Astrocyte (in vitro differentiated cells and primary cell): ENCODE data around the gene THADA. TPM values are rescaled to one million over a fixed set of nuclear protein-coding genes. Genes with fewer than 3 reads are reported as not detected.

Source experiments
- DNase-seq: peaks from one replicate; pipeline ENCODE4 v3.0.0-alpha.2; 2010; ENCODE audit warnings: low read depth
- FAIRE-seq: peaks from 2 replicates; lab custom pipeline; 2011; peaks lifted over from hg19 to GRCh38; lab: Jason Lieb, UNC
- H2AFZ ChIP-seq: 2 replicates; pipeline ENCODE4 v1.6.0; 2012; ENCODE audit warnings: low read depth, low read length, inconsistent platforms
- H3K27ac ChIP-seq: 2 replicates; pipeline ENCODE4 v1.5.1; 2011; ENCODE audit warnings: low read depth, low read length, inconsistent platforms
- H3K27me3 ChIP-seq: 2 replicates; pipeline ENCODE4 v1.6.0; 2011; ENCODE audit warnings: low read length, inconsistent platforms; ENCODE audit not compliant: insufficient read depth
- H3K36me3 ChIP-seq: 2 replicates; pipeline ENCODE4 v1.5.1; 2011; ENCODE audit warnings: low read length, inconsistent platforms; ENCODE audit not compliant: insufficient read depth
- H3K4me1 ChIP-seq: 2 replicates; pipeline ENCODE4 v1.5.1; 2011; ENCODE audit warnings: low read length, inconsistent platforms; ENCODE audit not compliant: insufficient read depth
- H3K4me2 ChIP-seq: 2 replicates; pipeline ENCODE4 v1.6.0; 2012; ENCODE audit warnings: low read length, inconsistent platforms
- H3K4me3 ChIP-seq: 2 replicates; pipeline ENCODE4 v1.5.1; 2011; ENCODE audit warnings: low read depth, mild to moderate bottlenecking, low read length, inconsistent platforms; ENCODE audit not compliant: insufficient read depth
- H3K79me2 ChIP-seq: 2 replicates; pipeline ENCODE4 v1.6.0; 2012; ENCODE audit warnings: mild to moderate bottlenecking, low read length, inconsistent platforms; ENCODE audit not compliant: insufficient read depth
- H3K9ac ChIP-seq: 2 replicates; pipeline ENCODE4 v1.6.0; 2012; ENCODE audit warnings: mild to moderate bottlenecking, low read length, inconsistent platforms
- H3K9me3 ChIP-seq: 2 replicates; pipeline ENCODE4 v1.5.1; 2012; ENCODE audit warnings: low read depth, mild to moderate bottlenecking, low read length, inconsistent platforms; ENCODE audit not compliant: insufficient read depth
- H4K20me1 ChIP-seq: 2 replicates; pipeline ENCODE4 v1.6.0; 2012; ENCODE audit warnings: low read length, inconsistent platforms; ENCODE audit not compliant: insufficient read depth
- H3K27ac Mint-ChIP-seq: one replicate; pipeline ENCODE4 v1.8.0; 2021; ENCODE audit warnings: mild to moderate bottlenecking, mixed read lengths; ENCODE audit not compliant: unreplicated experiment
- H3K27me3 Mint-ChIP-seq: one replicate; pipeline ENCODE4 v1.8.0; 2021; ENCODE audit warnings: low read depth, mixed read lengths; ENCODE audit not compliant: unreplicated experiment
- H3K36me3 Mint-ChIP-seq: one replicate; pipeline ENCODE4 v1.8.0; 2021; ENCODE audit warnings: low read depth, mixed read lengths; ENCODE audit not compliant: unreplicated experiment
- H3K4me1 Mint-ChIP-seq: one replicate; pipeline ENCODE4 v1.8.0; 2021; ENCODE audit warnings: low read depth, mixed read lengths; ENCODE audit not compliant: unreplicated experiment
- H3K4me3 Mint-ChIP-seq: one replicate; pipeline ENCODE4 v1.8.0; 2021; ENCODE audit warnings: mild to moderate bottlenecking, moderate library complexity, mixed read lengths; ENCODE audit not compliant: unreplicated experiment
- H3K9me3 Mint-ChIP-seq: one replicate; pipeline ENCODE4 v1.8.0; 2021; ENCODE audit warnings: mild to moderate bottlenecking, mixed read lengths; ENCODE audit not compliant: unreplicated experiment
- EZH2 ChIP-seq: IDR thresholded peaks from 2 replicates; pipeline ENCODE4 v1.6.1; 2012; ENCODE audit warnings: mild to moderate bottlenecking, low read length, inconsistent platforms; ENCODE audit not compliant: insufficient read depth
- total RNA-seq: library from RNA; stranded (reverse); gene quantifications from 2 replicates; pipeline ENCODE4 v1.2.1, GENCODE V29; 2021
- TF ChIP-seq, protein P1 (sequence below): IDR thresholded peaks from 2 replicates; pipeline ENCODE4 v1.5.1; 2011; ENCODE audit warnings: low read depth, mild to moderate bottlenecking, inconsistent platforms, low read length, moderate library complexity; ENCODE audit not compliant: insufficient read depth

THADA gene
- total RNA-seq, 1 donor from 2014 or later, result 16.2 TPM

- Mint-ChIP-seq H3K9me3 (no peaks in the 10 kb centered on the region), H3K4me3 (no peak overlapping the region), H3K36me3 (peaks cover 5% of the 10 kb centered on the region), H3K27me3 (peaks cover 12% of the 10 kb centered on the region), H3K27ac (no peak overlapping the region), H3K4me1 (peaks cover 11% of the 10 kb centered on the region)
- DNase-seq, result no peak
- Histone ChIP-seq H4K20me1 (no peaks in the 10 kb centered on the region), H3K4me2 (no peak overlapping the region), H3K27me3 (no peaks in the 10 kb centered on the region), H3K79me2 (no peaks in the 10 kb centered on the region), H3K4me3 (no peak overlapping the region), H3K36me3 (no peaks in the 10 kb centered on the region), H3K27ac (no peak overlapping the region), H3K9me3 (no peaks in the 10 kb centered on the region), H2AFZ (no peak overlapping the region), H3K4me1 (peaks cover 13% of the 10 kb centered on the region), H3K9ac (no peak overlapping the region)
- FAIRE-seq, result no peak
- TF ChIP-seq, protein P1, sequence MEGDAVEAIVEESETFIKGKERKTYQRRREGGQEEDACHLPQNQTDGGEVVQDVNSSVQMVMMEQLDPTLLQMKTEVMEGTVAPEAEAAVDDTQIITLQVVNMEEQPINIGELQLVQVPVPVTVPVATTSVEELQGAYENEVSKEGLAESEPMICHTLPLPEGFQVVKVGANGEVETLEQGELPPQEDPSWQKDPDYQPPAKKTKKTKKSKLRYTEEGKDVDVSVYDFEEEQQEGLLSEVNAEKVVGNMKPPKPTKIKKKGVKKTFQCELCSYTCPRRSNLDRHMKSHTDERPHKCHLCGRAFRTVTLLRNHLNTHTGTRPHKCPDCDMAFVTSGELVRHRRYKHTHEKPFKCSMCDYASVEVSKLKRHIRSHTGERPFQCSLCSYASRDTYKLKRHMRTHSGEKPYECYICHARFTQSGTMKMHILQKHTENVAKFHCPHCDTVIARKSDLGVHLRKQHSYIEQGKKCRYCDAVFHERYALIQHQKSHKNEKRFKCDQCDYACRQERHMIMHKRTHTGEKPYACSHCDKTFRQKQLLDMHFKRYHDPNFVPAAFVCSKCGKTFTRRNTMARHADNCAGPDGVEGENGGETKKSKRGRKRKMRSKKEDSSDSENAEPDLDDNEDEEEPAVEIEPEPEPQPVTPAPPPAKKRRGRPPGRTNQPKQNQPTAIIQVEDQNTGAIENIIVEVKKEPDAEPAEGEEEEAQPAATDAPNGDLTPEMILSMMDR, result no peak
- TF ChIP-seq EZH2, result no peak
These were observed 409.0 kb downstream of the THADA start for GRCh38 chr2:43186679-43187374.

DNA sequence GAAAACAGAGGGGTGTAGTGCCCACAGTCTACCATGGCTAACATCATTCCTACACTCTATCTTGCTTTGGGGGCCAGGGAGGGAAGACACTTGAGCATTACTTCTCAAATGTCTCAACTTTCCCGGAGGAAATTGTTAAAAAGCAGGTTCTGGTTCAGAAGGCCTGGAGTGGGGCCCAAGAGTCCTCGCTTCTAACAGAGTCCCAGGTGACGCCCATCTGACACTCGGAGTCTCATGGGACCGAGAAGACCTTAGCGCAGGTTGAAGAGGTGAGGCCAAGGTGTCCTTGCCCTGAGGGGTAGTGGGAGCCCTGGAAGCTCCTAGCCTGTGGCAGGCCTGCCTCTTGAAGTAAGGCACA, 409.5 kb downstream of the THADA start:
- H3K4me1 ChIP-seq, result peaks cover 13% of the 10 kb centered on the region
- Mint-ChIP-seq H3K27ac (no peak overlapping the region), H3K9me3 (no peaks in the 10 kb centered on the region), H3K4me1 (peaks cover 11% of the 10 kb centered on the region), H3K27me3 (peaks cover 9% of the 10 kb centered on the region), H3K4me3 (no peak overlapping the region), H3K36me3 (peaks cover 5% of the 10 kb centered on the region)
- TF ChIP-seq, protein P1, result no peak
- TF ChIP-seq EZH2, result no peak
- H3K36me3 ChIP-seq, result no peaks in the 10 kb centered on the region
- H3K27ac ChIP-seq, result no peak overlapping the region
- no peak overlapping the region for H2AFZ ChIP-seq
- no peak overlapping the region for H3K9ac ChIP-seq
- H3K4me2 ChIP-seq, result no peak overlapping the region
- no peak for FAIRE-seq
- H3K9me3 ChIP-seq, result no peaks in the 10 kb centered on the region
- no peaks in the 10 kb centered on the region for H4K20me1 ChIP-seq
- no peak overlapping the region for H3K4me3 ChIP-seq
- no peak for DNase-seq
- no peaks in the 10 kb centered on the region for H3K27me3 ChIP-seq
- no peaks in the 10 kb centered on the region for H3K79me2 ChIP-seq

- Histone ChIP-seq H4K20me1 (no peaks in the 10 kb centered on the region), H3K9me3 (no peaks in the 10 kb centered on the region), H3K9ac (no peak overlapping the region), H3K27me3 (no peaks in the 10 kb centered on the region), H3K4me2 (peak overlapping the region; percentile 12), H3K79me2 (no peaks in the 10 kb centered on the region), H2AFZ (no peak overlapping the region), H3K4me1 (peaks cover 13% of the 10 kb centered on the region), H3K36me3 (no peaks in the 10 kb centered on the region), H3K4me3 (no peak overlapping the region), H3K27ac (no peak overlapping the region)
- Mint-ChIP-seq H3K4me3 (no peak overlapping the region), H3K36me3 (peaks cover 5% of the 10 kb centered on the region), H3K4me1 (peaks cover 11% of the 10 kb centered on the region), H3K27me3 (peaks cover 9% of the 10 kb centered on the region), H3K9me3 (no peaks in the 10 kb centered on the region), H3K27ac (no peak overlapping the region)
- DNase-seq, result no peak
- TF ChIP-seq, protein P1, result no peak
- no peak for TF ChIP-seq EZH2
- FAIRE-seq, result no peak
These were observed 410.7 kb downstream of the THADA start for GRCh38 chr2:43185146-43185545.
